ENCODE results near the gene FRK.
"Not testable (repeated sequence)": the region's sequence is repeated elsewhere in the genome, so short reads cannot be mapped to it uniquely, and the experiment has no call there.

Gene FRK

DNA sequence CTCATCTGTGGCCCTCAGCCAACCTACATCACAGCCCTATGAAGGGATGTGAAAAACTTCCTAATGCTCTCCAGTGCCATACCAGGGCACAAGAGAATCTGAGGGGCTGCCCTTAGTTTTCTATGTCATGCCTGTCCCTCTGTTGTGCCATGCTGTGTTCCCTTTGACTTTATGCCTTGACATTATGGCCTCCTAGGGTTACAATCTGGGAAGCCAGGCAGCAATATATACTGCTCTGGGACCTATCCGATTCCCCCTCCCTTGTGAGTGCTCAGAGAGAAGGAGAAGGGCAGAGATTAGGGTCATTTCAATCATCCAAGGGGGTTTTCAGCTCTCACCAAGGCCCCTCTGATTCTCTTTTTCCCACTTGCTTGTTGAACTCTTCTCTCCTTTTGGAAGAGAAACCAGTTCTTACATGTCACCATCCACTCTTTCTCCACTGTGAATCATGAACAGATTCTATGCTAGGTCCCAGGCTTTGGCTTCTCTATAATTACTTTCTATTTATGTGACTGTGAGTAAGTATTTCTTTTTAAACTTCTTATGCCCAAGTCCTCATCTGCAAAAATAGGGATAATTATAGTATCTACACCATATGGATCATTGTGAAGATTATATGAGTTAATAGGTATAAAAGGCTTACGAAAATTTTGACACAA, 14.2 kb upstream of the FRK start:
- no peak for DNase-seq

DNA sequence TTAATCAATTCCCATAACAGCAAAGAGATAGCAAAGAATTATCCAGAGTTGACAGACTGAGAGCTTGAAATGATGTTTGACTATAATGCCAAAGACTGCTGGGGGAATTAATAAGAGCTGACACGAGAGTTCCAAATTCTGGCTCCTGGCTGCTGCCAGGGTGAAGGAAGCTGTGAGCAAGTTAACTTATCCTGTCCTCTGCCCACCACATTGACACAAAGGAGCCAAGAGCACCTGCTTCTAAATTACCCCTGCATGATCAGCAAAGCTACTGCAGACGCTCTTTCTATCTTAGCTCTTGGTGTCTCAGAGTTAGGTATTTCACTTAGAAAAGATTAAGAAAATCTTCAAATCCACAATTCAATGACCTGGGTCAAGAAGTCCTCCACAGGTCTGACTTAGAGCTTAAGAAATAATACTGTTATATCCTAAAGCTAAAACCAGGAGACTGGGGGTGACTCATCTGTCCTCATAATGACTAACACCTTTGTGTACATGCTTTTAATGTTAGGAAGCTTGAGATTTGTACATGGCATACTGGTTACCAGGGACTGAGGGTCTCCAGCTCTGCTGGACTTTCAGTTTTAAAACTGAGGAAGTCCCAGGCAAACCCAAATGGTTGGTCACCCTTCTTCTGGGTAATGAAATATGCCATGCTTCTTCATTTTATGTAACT, 13.2 kb upstream of the FRK start:
- no peak for DNase-seq

DNA sequence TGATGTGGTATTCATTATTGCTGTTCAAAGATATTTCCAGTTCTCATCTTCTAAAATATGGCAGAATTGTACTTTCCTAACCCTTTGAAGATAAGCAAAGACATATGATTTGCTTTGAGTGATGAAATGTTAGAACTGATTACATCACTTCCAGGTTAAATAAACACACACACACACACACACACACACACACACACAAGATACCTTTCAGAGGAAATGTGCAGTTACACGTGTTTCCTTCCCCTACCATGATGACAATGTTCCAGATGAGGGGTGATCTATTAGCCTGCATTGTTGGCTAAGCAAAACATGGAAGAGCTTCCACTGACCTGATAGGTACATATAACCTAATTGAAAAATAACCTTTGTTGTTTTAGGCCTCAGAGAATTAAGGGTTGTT, 11.7 kb upstream of the FRK start:
- no peak for DNase-seq

DNA sequence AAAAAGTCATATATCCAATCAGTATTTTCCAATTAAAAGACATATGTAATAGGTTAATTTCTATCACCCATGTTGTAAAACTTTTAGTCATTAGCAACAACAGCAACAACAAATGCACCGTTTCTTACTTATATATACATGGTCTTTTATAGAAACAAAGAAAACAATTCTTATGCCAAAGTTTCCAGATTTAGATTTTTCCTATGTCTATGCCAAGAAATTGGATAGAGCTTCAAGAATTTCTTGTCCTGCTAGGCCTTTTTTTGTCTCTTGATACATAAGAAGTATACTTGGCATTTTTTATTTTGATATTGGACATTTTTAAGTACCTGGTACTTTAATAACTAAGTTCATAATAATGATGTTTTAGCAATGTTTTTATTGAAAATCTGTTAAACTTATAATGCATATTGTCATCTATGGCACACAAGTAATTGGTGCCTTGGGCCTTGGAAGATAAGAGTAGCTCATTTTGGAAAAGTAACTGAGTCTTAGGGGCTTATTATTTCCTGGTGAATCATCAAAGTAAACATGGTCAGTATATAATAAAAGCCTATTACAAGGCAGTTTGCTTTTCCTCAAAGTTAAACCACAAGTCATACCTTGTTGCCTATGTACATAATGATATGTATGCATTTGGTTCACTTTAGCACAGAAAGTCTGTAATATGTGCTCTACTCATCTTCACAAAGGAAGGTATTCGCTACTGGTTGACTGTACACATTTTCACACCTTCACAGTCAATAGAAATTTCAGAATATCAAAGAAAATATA, 10.1 kb upstream of the FRK start:
- no peak for DNase-seq

DNA sequence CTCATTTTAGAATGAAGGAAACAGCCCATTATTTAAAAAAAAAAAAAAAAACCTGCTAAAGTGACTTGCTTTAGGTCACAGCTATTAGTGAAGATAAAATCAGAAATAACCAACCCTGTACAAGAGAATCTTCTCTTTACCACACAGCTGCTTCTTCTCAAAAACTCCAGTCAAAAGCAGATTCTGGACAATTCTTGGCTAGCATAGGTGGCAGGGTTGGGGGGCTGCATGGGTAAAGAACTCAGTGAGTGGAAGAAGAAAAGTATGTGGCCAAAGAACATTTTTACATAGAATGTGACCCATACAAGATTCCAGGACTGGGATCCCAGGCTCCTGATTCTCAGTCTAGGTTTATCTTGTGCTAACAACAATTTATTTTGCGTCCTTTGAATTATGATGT, 9.4 kb upstream of the FRK start:
- DNase-seq, result no peak

DNA sequence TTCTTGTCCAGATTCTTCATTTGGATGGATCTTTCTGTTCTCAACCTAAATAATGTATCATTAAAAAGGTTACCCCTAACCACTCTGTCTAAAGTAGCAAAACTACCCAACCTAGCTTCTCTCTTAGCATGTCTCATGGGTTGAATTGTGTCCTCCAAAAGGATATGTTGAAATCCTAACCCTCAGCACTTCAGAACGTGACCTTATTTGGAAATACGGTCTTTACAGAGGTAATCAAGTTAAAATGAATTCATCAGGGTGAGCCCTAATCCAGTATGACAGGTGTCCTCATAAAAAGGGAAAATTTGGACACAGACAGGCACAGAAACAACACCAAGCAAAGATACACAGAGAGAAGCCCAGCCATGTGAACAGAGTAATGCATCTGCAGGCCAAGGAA, 6.1 kb upstream of the FRK start:
- peak in 1 of 2 experiments; percentile 30 for DNase-seq

DNA sequence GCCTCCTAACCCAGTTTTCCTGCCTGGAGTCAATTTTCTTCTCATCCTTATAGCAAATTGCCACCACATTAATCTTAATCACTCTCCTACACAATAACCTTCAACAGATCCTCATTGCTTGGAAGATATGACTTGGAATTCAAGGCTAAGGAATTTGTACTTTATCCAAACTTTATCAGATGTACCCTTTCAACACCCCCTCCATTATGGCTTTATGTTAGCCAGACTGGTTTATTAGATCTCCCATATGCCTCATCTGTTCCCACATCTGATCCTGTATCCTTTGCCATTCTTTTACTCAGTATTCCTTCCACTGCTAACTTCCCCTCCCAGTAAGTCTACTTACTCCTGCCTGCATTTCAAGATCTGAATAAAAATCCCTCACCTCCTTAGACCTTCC, 4.0 kb upstream of the FRK start:
- DNase-seq, result no peak

DNA sequence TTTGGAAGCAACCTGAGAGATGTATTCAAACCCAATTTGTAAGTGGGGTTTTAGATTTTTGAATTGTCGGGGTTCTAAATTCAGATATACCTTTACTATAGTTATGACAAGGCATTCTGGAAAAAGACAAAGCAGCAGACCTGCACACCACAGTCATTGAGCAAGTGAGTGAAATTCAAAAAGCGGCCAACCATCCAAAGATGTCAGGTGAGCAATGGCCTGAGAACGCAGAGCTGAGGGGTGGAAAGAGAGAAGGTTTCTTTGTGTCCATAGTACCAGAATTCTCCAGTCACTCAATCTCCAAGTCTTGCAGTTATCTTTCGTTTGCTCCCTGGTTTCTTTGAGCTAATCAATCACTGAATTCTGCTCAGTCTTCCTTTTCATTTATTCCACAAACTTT, 1.8 kb upstream of the FRK start:
- no peak for DNase-seq

DNA sequence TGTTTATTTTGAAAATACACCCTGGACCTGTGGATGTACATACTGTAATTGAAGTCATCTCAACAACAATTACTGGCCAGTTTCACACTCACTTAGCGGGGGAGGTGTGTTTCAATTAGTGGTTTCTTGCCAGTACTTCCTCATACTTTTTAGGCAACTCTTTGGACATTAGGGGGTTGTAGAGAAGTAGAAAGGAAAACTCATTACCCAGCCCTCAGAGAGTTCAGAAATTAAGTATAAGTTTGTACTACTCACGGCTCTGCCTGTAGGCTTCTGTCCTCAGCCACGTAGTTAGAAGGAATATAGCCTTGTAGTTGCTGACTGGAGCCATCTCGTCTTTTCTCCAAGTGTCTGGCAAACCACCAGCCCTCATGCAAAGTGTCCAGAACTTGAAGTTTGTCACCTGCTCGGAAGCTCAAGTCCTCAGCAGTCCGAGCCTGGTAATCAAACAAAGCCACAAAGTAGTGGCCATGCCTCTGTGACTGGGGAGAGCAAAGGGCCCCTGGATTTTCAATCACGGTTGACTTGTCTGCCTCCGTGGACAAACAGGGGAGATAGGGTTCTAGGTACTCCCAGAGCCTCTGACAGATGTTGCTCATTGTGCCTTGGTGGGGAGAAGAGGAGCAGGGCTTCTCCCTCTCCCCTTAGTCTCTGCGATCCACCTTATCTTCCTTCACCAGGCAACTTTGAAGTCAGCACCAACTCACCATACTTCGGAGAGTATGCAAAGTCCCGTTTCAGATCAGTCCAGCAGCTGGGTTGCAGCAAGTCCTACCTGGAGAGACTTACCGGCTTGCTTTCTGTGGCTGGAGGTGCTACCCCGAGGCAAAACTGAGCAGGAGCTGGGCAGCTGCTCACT, 749 bp downstream of the FRK start:
- DNase-seq, result no peak

DNA sequence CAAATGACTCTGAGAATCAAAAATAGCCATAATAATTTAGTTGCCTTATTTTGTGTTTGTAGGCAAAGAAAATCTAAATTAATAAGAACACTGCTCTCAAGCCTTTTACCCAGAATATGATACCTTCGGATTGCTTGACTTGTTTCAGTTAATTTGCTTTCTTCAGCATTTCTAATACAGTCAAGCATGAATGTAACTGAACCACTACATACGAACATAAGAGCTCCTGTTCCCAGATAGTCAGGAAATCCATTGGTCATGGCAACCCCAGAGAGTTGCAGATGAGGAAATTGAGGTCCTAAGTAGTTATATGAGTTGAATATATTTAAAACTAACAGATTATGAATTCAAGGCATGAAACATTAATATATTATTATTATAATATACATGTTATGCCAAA, 2.9 kb downstream of the FRK start:
- DNase-seq, result no peak

DNA sequence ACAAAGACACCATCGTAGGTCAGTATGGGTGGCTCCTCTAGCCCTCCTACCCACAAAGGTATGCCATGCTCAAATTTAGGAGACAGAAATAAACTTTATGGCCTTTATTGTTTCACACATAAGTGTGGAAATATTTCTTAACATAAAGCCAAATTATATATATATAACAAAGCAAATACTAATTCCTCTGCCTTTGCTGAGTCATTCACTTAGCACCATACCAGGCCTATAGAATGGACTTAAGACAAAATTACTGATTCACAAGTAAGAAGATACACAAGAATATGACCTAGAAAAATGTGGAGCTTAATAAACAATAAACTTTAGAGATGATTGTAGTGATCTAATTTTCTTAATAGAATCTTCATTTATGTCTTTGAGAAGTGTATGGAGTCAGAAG, 5.2 kb downstream of the FRK start:
- no peak for DNase-seq

DNA sequence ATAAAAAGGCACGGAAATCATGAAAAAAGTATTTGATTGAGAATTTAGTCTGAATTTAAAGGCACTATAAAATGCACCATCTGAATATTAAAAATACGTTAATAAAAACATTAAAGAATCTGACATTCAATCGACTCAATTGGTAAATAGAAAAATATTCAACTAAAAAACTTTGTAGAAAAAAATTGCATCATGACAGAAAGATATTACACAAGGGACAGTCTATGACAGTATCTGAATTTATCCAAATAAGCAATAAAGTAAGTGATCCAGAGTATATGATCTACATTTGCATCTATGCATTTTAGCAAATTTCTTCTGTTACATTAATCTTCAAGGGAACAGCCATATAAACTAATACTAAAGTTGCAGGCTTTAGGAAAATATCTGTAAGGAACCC, 9.4 kb downstream of the FRK start:
- DNase-seq, result no peak

DNA sequence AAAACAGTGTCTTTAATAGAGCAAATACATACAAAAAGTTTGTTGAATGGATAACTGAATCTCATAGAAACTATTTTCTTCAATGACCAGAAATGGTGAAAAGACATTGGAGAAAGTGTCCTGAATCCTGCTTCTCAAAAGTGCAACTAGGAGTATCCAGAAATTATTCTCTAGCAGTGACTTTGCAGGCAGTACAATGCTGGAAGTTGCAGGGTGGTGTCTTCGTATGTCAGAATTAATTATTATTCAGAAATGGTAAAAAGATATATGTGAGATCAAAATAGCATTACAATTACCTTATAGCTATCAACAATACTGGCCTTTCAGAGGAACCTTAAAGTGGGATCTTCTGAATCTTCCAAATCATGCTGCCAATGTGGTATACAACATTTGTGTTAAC, 10.0 kb downstream of the FRK start:
- DNase-seq, result no peak

DNA sequence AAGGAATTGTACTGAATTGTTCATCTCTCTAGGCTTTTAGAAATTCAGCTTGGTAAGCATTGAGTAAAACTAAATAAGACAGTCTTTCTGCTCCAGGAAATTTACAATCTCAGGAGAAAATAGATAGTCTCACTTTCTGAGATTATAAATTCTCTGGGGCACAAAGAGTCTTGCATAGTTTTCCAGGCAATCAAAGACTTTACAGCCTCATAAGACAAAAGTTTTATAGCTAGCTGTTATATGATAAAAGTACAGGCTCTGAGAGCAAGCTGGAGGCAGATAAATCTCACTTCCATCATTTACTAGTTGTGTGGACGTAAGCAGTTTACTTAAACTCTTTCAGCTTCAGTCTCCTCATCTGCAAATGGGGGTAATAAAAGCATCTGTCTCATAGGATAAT, 11.4 kb downstream of the FRK start:
- DNase-seq, result no peak

DNA sequence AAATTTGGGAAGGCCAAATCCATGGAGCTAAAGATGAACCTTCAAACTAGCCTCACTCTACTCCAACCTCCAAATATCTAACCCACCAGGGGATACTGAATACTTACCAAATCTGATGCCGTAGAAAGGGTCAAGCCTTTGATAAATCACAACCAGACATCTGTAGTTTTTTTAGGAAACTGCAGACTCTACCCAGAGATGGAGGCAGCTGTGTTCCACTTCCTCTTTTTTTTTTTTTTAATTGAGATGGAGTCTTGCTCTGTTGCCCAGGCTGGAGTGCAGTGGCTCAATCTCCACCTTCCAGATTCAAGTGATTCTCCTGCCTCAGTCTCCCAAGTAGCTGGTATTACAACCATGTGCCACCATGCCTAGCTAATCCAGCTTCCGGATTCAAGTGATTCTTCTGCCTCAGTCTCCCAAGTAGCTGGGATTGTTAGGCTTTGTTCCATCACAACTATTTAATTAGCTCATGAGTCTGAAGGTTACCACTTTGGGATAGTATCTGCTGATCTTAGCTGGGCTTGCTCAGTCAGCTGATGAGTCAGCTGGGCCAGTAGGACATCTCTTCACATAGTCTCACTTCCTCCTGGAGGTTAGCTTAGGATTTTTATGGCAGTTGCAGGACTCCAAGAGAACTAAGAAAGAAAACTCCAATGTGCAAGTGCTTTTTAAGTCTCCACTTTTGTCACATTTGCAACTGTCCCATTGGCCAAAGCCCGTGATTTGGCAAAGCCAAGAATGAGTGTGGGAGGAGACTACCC, 13.3 kb downstream of the FRK start:
- no peak for DNase-seq

DNA sequence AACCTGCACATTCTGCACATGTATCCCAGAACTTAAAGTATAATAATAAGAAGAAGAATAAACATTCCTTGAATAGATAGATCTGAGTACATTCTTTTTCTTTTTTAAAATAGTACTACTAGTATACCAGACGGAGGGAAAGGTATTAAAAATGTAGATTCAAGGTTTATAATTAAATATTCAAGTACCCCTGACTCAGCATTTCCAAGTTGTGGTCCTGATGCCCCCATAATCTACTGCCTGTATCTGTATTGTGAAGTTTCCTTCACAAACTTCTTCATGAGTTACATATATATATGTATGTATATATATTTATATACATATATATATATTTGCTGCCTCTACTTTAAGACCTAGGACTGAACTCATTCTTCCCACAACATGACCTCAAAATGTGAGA, 14.0 kb downstream of the FRK start:
- no peak for DNase-seq

DNA sequence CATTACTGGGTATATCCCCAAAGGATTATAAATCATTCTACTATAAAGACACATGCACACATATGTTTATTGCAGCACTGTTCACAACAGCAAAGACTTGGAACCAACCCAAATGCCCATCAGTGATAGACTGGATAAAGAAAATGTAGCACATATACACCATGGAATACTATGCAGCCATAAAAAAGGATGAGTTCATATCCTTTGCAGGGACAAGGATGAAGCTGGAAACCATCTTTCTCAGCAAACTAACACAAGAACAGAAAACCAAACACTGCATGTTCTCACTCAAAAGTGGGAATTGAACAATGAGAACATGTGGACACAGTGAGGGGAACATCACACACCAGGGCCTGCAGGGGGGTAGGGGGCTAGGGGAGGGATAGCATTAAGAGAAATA, 14.4 kb downstream of the FRK start:
- not testable (repeated sequence) for DNase-seq

DNA sequence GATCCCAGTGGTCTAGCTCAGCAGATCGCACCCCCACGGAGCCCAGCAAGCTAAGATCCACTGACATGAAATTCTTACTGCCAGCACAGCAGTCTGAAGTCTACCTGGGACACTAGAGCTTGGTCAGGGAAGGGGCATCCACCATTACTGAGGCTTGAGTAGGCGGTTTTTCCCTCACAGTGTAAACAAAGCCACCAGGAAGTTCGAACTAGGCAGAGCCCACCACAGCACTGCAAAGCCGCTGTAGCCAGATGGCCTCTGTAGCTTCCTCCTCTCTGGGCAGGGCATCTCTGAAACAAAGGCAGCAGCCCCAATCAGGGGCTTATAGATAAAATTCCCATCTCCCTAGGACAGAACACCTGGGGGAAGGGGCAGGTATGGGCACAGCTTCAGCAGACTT, 18.8 kb downstream of the FRK start:
- DNase-seq, result no peak

DNA sequence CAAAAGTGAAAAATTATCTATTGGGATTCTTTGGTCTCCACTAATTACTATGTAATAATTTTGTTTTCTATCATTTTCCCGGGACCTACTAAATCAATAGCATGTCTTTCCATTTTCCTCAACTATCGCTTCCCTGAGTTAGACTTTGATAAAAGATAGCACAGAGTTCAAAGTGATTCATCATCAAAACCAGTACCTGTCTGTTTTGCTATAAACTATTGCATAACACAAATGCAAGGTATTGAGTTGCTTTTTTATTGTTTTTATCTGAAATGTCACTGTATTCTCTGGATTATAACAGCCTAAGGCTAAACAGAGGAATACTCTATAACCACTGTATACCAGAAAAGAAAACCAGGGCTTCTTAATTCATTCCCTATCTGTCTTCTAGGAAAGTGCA, 19.7 kb downstream of the FRK start:
- DNase-seq, result no peak

DNA sequence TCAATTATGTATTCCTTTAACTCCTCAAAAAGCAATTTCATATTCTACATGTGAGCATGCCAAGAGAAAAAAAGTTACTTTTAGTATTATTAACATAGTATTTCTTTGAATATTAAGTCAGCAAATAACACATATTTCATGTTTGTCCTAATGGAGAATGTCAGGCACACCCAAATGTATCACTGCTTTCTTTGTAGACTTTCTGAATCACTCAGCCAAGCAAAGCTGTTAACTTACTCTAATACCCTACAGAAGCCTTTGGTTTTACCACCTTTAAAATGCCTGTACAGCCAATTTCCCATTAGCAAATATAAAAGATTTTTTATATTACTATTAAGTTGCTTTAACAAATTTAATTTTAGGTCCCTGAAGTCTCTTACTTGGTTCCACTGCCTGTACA, 23.8 kb downstream of the FRK start:
- no peak for DNase-seq

DNA sequence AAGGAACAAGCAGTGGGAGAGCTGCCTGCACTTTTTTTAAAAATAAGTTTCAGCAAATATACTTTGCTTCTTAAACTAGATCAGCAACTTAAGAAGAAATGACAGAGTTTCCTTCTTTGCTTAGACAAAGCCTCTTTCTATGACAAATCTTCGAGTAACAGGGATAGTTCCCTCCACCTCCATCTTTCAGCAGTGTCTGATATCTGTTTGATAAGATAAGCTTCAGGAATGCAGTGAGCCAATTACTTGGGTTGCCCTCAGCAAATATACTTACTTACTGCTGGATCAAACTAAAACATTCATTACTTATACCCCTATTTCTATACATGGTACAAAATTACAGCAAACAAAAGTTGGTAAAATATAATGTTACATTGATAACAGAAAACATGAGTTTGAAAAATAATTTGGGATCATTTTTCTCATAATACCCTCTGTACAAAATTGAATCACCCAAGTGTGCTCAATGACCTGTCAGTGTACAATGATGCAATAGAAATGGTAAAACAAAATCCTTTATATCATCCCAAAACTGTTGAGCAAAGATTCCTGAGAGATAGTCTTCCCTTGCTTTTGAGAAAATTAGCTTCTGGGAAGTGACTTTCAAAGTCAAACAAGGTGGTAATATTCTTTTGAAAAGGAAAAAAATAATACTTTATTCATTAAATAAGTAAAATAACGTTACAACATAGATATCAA, 24.5 kb downstream of the FRK start:
- DNase-seq, result no peak

DNA sequence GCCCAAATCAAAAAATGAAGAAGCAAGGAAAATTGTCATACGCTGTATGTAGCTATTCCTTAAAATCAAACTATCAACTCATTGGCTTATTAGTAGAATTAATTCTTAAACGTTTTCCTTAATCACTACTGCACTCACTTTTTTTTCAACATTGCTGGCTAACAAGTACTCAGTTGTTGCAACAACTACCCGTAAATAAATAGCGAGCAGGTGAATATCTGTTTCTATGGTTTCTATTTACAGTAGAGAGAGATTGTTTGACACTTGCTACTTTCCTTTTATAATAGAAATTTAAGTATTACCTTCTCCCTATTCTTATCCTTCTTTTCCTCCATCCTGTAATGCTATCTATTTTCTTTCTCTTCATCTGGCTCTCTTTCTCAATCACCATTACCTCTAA, 25.1 kb downstream of the FRK start:
- DNase-seq, result no peak
